SK-N-SH (cell line): Measurements from ENCODE around the gene ZSCAN18.

Experiments used
- EP300 ChIP-seq, 2 experiments: IDR thresholded peaks; 2 replicates each; pipeline versions ENCODE4 v1.4.0 to v1.6.1; 2012; ENCODE audit warnings: borderline replicate concordance in 1 of 2, low read depth in 1 of 2, low read length in 1 of 2
- EZH2phosphoT487 ChIP-seq: fragments of 200-600 bp; sonication (generic); IDR thresholded peaks from 2 replicates; pipeline ENCODE4 v1.6.1; 2017; ENCODE audit warnings: low read depth, mixed run types, mild to moderate bottlenecking, antibody characterized with exemption, moderate library complexity, borderline replicate concordance
- MXI1 ChIP-seq: IDR thresholded peaks from 2 replicates; pipeline ENCODE4 v1.6.1; 2012; ENCODE audit warnings: mild to moderate bottlenecking, low read depth, low read length, improper control_type of control experiment
- NRF1 ChIP-seq: IDR thresholded peaks from 2 replicates; pipeline ENCODE4 v1.6.1; 2012; ENCODE audit warnings: low read depth, mild to moderate bottlenecking, low read length
- POLR2AphosphoS5 ChIP-seq: IDR thresholded peaks from 2 replicates; pipeline ENCODE4 v1.6.1; 2012; ENCODE audit warnings: low read depth, low read length
- RAD21 ChIP-seq: IDR thresholded peaks from 2 replicates; pipeline ENCODE4 v1.6.1; 2012; ENCODE audit warnings: mild to moderate bottlenecking, low read length
- SMC3 ChIP-seq: IDR thresholded peaks from 2 replicates; pipeline ENCODE4 v1.6.1; 2012; ENCODE audit warnings: low read depth, low read length, improper control_type of control experiment
- TAF1 ChIP-seq: IDR thresholded peaks from 2 replicates; pipeline ENCODE4 v1.6.1; 2012; ENCODE audit warnings: low read depth, mild to moderate bottlenecking, low read length, moderate library complexity, borderline replicate concordance
- TF ChIP-seq, protein P1 (sequence below): fragments of 200-600 bp; sonication (generic); IDR thresholded peaks from 2 replicates; pipeline ENCODE4 v1.6.1; 2017; ENCODE audit warnings: antibody characterized with exemption, mild to moderate bottlenecking, moderate library complexity
- TF ChIP-seq, protein P2 (sequence below): fragments of 150-350 bp; IDR thresholded peaks from 2 replicates; pipeline ENCODE4 v1.6.1; 2017; ENCODE audit warnings: antibody characterized with exemption, low read length, low read depth, borderline replicate concordance
- TF ChIP-seq, protein P3 (sequence below): IDR thresholded peaks from 2 replicates; pipeline ENCODE4; 2012

- TF ChIP-seq NRF1, result no peak
- TF ChIP-seq, protein P1, sequence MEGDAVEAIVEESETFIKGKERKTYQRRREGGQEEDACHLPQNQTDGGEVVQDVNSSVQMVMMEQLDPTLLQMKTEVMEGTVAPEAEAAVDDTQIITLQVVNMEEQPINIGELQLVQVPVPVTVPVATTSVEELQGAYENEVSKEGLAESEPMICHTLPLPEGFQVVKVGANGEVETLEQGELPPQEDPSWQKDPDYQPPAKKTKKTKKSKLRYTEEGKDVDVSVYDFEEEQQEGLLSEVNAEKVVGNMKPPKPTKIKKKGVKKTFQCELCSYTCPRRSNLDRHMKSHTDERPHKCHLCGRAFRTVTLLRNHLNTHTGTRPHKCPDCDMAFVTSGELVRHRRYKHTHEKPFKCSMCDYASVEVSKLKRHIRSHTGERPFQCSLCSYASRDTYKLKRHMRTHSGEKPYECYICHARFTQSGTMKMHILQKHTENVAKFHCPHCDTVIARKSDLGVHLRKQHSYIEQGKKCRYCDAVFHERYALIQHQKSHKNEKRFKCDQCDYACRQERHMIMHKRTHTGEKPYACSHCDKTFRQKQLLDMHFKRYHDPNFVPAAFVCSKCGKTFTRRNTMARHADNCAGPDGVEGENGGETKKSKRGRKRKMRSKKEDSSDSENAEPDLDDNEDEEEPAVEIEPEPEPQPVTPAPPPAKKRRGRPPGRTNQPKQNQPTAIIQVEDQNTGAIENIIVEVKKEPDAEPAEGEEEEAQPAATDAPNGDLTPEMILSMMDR, result no peak
- TF ChIP-seq RAD21, result no peak
- TF ChIP-seq EZH2phosphoT487, result no peak
- TF ChIP-seq, protein P2, sequence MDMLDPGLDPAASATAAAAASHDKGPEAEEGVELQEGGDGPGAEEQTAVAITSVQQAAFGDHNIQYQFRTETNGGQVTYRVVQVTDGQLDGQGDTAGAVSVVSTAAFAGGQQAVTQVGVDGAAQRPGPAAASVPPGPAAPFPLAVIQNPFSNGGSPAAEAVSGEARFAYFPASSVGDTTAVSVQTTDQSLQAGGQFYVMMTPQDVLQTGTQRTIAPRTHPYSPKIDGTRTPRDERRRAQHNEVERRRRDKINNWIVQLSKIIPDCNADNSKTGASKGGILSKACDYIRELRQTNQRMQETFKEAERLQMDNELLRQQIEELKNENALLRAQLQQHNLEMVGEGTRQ, result no peak
- TF ChIP-seq SMC3, result no peak
- TF ChIP-seq TAF1, result no peak
- TF ChIP-seq, protein P3, sequence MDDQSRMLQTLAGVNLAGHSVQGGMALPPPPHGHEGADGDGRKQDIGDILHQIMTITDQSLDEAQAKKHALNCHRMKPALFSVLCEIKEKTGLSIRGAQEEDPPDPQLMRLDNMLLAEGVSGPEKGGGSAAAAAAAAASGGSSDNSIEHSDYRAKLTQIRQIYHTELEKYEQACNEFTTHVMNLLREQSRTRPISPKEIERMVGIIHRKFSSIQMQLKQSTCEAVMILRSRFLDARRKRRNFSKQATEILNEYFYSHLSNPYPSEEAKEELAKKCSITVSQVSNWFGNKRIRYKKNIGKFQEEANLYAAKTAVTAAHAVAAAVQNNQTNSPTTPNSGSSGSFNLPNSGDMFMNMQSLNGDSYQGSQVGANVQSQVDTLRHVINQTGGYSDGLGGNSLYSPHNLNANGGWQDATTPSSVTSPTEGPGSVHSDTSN, result no peak
- no peak for TF ChIP-seq POLR2AphosphoS5
- TF ChIP-seq EP300 (IDR thresholded peaks at IDR 0.05; ENCODE audit: borderline replicate concordance in 1 of 2, low read depth in 1 of 2, low read length in 1 of 2), result no peak
- TF ChIP-seq MXI1, result no peak
These were observed 30.1 kb upstream of the ZSCAN18 start for GRCh38 chr19:58128041-58128685.
